Stimulated activated CD4-positive, alpha-beta T cell treated with anti-CD3 and anti-CD28 coated beads, Interleukin-4, amount 100 ng/mL, for 48 hours (primary cell): Measurements from ENCODE around the gene HCN4.

Experiments
- DNase-seq, 2 donors: peaks; one replicate each; pipeline ENCODE4 v3.0.0-alpha.2; 2020; ENCODE audit warnings: low read depth in 2 of 2

Gene HCN4

DNA sequence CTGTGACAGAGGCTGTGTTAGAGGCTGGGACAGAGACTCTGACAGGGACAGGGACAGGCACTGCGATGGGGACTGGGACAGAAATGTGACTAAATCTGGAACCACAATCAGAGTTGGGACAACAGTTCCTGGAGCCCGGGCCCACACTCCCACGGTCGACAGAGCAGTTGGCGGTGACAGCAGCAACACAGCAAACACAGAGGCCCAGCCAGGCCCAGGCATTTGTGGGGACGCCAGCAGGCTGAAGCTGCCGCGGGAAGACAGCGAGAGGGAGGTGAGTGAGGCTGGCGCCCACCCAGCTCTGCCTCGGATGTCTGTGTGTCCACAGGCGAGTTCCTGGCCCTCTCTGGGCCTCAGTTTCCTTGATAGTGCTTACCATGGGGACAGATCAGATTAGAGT lies 9.3 kb upstream of the HCN4 start:
- no peak for DNase-seq

DNA sequence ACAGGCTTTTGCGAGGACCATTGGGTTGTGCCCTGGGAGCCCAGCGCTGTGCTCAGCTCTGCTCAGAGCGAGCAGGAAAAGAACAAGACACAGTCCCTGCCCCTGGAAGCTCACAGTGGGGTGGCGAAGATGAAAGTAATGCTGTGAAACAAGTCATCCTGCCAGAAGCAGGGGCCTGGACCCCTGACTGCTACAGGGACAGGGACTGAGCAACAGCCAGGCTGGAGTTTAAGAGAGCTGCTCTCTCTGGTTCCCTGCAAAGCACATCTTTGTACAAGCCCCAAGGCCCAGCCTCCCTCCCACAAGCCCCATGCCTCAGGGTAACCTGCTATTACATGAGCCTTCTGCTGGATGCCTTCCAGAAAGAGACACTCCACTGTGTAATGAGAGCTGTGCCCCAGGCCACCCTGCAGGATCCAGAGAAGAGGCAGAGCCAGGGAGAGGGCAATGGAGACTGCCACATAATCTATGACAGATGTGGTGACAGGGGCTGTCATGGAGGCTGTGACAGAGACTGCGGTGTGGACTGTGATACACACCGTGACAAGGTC lies 7.1 kb upstream of the HCN4 start:
- DNase-seq, result no peak

DNA sequence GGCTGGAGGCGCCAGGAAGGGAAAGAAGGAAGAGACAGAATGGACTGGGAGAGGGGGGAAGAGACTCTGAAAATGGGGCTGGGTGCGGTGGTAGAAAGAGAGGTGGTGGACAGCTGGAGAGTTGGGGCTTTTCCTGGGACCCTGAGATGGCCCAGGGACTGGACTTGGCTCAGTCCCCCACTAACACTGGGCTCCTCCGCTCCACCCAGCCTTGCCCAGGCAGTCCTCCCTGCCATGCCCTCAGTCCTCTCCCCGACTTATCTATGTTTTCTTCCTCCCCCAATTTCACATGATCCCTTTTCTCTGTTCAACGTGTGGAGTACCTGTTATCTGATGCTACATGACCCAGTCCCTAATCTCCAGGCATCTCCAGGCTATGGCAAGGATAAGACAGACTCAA lies 6.3 kb upstream of the HCN4 start:
- no peak for DNase-seq

DNA sequence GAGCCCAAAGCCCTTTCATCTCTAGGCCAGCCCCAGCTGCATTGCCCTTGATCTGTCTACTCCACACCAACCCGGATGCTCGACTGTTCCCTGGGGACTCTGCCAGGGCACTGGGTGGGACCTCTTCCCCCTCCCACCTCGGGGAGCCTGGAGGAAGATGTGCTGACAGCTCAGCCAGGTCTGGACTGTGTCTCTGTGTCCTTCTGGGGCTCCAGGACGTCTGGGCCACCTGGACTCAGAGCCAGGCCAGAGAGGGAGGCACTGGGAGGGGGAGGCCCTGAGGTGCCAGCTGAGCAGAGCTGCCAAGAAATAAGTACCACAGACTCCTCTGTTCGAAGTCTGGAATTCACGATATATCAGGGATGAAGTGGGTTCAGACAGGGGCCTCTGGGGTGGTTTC lies 5.8 kb upstream of the HCN4 start:
- DNase-seq, result no peak

DNA sequence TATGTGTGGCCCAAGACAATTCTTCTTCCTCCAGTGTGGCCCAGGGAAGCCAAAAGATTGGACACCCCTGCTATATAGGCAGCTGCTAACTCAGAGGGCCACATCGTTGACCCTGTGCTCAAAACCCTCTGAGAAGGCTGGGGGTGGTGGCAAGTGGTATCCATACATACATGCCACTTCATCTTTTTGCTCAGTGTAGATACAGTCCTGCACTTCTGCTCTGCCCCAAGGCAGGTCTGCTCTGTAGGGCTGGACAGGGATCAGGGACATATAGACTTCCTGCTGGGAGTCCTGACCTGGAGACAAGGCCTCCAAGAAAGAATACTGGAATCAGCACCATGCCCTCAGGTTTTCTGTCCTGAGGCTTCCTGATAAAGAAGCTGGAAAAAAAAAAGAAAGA lies 4.5 kb upstream of the HCN4 start:
- DNase-seq, result no peak

DNA sequence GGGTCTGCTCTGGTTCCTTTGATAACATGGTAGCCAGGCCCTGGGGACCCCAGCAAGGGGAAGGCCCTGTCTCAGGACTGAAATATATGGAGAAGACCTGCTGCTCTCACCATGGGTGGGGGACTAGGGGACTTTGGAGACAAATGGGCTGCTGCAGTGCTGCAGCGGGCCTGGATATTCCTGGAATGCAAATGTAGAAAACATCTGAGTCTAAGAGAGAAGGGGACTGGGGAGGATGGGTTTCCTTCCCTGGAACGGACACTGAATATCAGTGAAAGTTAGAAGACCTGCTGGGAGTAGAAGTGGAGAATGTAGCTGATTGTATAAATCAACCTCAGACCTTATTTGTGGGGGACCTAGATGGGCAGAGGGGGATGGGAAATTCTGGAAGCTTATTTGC lies 3.1 kb upstream of the HCN4 start:
- DNase-seq, result no peak

DNA sequence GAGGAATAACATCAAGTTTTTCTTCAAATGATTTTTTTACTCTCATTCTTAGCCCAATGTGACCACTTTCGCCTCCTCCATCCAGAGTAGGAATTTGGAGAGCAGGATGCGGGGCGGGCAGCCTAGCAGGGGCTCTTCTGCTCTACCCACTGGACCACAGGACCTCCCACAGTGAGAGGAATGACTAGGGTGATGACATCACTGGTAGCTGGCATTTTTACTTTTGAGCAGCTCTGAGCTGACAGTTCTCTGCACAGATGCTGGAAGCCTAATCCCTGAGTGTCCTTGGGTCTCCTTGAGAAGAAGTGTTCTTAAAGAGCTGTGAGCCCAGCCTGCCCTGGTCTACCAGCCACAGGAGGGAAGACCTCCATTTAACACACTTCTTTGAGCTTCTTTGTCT lies 1.4 kb upstream of the HCN4 start:
- DNase-seq, result no peak

DNA sequence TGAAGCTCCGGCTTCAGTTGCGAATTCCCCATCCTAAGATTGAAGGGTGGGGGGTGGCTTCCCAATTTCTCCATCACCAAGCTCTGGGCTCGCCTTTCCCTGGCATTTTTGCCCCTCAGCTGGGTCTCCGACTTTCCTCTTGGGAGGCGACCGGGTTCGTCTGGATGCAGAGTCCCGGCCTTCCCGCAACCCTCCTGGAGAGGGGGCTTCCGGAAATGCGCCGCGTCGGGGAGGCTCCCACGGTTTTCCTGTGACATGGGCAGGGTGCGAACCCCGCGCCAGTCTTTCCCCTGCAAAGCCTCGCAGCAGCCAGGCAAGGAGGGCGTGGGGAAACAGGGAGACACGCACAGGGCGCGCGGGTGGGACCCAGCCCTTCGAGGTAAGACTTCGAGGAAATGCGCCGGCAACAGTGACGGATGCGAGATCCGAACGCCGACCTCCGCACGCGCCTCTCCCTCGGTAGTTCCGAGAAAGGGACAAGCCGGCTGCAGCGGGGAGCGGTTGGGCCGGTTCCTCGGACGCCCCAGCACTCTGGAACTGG lies 466 bp upstream of the HCN4 start:
- no peak for DNase-seq

DNA sequence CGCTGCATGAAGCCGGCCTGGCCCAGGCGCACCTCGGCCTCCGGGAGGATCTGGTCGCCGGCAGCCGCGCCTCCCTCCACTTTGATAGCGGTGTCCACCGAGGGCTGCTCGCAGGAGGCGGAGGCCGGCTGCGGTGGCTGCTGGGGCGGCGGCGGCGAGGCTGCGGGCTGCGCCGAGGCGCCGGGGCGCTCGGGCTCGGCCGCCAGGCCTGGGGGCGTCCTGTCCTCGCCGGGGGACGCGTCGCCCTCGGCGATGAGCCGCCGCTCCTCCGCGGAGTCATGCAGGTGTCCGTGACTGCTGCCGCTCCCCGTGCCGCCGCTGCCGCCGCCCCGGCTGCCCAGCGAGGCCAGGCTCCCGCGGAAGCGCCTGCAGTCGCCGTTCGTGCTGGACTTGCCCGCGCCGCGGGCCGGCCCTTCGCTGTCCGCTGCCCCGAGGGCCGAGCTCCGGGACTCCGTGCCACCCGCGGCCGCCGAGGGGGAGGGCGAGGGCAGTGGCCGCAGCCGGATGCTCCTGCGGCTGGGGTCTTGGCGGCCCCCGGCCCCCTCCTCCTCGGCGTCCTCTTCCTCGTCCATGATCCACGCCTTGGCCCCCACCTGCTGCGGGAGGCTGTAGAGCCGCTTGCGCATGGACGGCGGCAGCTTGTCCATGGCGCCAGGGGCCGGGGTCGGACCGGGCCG lies 996 bp downstream of the HCN4 start:
- no peak for DNase-seq

DNA sequence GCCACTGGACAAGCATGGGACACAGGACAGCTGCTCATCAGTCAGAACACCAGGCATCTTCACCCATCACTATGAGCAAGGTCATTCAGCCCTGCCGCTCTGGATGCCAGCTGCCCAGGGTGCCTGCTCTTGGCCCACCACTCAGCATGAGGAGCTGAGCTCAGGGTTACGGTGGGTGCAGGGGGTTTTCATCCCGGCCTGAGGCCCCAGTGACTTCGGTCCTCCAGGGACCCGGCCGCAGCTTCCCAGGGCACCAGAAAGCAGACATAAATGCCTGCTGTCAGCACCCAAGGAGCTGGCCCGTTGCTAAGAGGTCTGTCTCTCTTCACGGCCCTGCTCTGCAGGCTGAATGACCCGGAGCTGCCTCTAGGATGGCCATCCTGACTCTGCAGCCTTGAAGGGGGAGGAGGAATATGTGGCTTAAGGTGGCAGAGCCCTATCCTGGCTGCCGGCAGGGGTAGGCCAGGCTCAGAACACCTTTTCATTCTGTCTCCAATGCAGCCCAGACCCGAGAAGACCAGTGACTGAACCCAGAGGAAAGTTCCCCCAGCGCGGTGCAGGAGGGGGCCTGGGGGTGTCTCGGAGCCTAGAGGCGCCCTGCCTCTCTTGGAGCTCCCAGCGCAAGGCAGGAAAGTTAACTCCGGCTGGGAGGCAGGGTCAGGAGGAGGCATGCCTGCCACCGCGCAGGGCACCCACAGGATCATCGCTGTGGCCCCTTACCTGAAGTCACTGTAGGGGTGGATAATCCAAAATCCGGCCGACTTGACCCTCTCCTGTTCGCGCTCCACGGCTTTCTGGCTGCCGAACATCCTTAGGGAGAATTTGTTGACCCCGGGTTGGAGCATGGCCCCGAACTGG lies 1.8 kb downstream of the HCN4 start:
- no peak for DNase-seq

DNA sequence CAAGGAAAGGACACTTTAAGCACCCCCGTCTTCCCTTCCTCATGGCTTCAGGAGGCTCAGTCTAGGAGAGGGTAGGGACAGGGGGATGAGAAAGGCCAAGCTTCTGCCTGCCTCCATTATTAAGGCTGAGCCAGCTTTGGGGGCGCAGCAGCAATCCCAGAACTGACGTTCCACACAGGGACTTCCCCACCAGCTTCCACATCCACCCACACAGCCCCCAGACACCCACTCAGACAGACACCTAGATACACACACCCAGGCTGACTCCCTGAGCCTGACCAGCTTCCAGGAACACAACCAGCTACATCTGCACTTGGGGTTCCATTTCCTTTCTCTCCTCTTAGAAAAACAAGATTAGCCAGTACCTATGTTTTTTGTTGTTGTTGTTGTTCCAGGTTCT lies 4.7 kb downstream of the HCN4 start:
- DNase-seq, result no peak

DNA sequence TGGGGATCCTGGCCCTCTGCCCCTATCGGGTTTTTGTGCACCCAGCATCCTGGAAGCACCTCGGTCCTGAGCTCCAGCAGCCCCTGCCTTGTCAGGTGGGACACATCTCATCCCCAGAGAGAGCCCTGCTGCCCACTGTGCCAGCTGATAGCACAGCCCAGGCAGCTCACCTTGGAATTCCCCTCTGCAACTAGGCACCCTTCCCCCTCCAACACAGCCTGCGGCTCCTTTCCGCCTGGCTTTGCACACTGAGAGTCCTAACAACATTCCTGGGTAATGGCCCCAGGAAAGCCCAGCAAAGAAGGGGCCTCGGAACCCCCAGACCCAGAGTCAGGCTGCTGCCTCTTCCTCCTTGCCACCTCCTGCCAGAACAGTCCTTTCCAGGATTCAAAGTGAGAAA lies 5.9 kb downstream of the HCN4 start:
- DNase-seq, result no peak

DNA sequence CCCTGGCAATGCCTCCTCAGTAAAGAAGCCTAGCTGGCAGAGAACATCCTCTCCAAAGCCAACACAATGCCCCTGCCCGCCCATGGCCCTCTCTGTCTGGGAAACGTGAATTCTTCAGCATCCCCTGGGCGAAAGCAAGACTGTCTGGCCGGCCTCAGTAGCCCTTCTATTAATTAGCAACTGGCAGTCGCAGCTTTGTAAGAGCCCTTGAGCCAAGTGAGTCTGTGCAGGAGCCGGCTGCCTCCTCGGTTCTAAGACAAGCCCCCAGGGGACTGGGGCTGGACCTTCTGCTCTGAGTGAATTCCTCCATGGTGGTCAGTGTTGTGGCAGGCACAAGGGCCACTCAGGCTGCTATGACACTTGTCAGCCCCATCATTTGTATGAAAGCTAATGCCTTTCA lies 7.4 kb downstream of the HCN4 start:
- no peak for DNase-seq

DNA sequence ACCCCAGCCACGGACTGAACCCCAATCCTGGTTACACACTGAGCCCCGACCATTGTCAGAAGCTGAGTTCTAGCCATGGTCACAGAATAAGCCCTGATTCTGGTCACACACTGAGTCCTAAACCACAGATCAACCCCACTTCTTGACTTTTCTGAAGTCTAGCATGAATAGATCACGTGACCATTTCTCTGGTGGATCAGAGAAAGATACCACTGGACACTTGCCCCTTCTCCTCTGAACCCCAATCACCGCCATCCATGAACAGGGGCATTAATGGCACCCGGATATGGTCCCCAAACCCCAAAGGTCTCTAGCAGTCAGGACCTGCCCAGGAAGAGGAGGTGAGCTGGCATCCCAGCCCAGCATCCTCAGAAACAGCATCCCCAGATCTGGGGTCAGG lies 9.1 kb downstream of the HCN4 start:
- DNase-seq, result no peak

DNA sequence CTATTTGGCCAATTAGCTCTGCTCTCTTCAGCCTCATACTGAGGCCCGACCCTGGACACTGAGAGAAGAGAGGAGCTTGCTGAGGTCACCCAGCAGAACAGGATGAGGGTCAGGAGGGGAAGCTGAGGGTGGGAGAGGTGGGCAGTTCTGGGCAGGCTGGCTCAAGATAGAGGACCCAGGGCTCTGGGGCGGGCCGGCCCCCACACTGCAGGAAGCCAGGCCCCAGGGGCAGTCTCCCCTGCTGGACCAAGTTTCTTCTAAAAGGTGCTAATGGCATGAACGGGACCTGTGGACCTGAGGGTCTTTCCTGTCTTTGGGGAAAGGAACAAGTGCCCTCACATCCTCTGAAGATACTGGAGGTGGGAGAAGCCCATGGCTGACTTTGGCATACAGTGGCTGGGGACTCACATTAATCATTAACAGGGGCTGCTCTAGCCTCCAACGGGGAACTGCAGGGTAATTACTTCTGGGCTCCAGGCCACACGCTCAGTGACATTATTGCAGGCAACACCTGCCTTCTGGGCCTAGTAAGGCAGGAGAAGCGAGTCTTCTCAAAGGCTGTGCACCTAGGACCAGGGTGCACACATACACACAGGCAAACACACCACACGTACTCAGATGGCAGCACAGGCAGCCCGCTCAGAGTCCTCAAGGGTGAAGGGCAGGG lies 10.6 kb downstream of the HCN4 start:
- no peak for DNase-seq

DNA sequence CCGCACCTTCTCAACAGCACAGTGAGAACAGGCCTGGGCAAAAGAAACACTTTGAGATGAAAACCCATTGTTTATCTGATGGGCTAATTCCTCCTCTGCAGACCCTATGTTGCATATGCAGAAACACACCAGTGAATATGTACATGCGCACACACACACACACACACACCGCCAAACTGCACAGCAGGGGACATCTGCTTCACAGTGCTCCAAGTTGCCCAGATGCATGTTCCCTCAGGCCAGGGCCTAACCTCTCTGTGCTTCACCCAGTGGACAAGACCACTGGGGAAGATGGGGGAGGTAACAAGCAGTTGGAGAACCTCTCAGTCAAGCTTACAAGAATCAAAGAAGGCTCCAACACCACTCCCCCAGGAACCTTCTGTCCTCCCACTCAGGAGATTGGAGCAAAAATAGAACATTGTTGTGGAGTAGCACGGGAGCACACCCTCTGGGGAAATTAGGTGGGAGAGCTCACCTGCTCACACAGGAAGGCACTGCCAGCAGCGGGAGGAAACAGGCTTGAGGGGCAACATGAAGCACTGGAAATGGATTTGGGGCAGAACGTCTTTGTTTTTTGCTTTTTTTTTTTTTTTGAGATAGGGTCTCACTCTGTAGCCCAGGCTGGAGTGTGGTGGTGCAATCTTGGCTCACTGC lies 13.0 kb downstream of the HCN4 start:
- no peak for DNase-seq

DNA sequence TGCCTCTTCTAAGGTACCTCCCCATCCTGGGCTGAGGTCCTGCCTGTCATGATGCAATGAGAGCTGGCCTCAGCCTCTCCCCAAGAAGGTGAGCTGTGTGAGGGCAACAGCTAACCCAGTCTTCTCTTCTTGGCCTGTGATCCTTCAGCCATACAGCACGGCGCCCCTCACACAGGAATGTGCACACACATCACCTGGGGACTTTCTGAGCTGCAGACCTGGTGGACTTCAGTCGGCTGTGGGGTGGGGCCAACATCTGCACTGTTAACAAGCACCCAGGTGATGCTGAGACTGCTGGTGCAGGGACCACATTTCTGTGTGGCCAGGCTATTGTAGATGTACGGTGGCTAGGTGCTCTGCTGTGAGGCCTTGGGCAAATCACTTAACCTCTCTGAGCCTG lies 14.5 kb downstream of the HCN4 start:
- DNase-seq, result no peak

DNA sequence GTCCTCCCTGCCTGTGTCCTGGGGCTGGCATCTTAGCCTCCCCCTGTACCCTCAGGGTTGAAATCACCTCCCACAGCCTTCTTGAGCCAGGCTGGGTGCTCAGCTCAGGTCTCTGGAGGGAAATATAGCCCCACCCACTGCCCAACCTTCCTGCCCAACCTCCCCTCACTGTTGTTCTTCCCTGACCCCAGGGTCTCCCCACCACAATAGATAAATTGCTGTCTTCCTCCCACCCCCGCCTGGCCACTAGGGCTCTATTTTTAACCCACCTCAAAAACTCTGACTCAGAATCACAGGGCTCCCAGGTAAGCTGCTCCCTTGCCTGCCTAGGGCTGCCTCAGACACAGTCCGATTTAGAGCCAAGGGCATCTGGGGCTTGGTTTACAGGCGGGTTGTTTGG lies 15.0 kb downstream of the HCN4 start:
- no peak for DNase-seq

DNA sequence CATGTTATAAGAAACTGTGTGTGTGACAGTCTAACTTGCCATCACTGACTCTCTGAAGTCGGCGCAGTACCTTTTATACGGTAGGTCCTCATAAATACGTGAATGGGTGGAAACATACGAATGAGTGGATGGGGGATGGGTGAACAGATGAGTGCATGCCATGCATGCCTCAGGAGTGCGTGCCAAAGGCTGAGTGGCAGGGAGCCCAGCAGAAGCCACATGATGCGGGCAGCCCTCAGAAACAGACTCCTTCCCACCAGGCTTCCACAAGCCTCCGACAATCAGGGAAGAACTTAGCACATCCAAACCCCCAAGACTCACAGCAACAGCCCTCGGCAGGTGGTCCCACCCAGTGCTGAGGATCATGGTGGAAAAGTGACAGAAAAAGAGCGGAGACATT lies 16.7 kb downstream of the HCN4 start:
- DNase-seq, result no peak

DNA sequence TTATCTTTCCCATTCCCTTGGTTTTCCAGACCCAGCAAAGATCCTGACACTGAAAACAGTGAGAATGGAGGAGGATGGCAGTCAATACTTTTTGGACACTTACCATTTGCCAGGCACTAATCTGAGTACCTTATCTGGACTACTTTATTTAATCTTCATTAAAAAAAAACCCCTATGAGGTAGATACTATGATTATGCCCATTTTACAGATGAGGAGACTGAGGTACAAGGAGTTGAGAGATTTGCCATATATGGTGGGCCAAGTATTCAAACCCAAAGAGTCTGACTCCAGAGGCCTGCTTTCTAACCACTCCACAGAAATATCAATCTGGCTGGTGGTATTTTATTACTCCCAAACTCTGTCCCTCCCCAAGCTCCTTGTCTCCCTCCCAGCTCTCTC lies 19.6 kb downstream of the HCN4 start:
- DNase-seq, result no peak

DNA sequence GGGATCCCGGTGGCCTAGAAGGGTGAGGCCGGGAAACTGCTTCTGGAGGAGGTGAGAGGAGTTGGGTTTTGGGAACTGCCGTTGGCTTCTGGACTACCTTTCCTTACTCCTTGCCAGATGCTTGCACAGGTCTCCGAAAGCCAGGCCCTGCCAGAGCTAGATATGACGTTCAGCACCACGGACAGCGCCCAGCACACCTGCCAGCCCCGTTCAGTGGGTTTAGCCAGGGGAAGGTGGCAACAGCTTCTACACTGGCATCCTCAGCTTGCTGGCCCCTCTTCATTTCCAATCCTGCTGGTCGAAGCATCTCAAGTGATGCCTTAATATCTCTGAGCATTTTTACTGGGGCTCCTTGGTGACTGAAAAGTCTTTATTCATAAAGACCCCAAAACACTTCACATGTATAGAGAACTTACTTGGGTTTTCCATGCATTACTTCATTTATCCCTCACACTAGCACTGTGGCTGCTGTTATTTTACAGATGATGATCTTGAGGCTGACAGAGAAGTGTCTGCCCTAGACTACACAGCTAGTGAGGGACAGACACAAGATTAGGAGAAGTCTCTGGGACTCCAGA lies 21.9 kb downstream of the HCN4 start:
- DNase-seq, result peak; percentile 44 to 62

DNA sequence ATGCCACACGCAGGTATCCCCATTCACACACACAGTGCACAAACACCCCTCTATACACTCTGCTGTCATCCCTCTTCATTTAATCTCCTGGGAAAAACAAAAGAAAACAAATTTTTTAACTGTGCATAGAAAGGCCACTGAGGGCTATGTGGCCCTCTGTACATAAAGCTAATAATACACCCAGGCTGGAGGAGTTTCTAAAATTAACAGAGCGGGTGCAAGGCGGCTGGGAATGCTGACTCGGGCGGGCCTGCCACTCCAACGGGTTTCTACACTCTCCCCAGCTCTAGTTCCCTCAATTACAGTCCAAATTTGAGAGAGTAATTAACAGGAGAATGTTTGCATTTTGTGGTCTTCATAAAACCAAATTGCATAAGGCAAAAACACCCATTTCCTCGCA lies 23.1 kb downstream of the HCN4 start:
- no peak for DNase-seq
